Measurements from ENCODE around the gene HACE1.
"Not testable (repeated sequence)": the region's sequence is repeated elsewhere in the genome, so short reads cannot be mapped to it uniquely, and the experiment has no call there.

Gene HACE1

DNA sequence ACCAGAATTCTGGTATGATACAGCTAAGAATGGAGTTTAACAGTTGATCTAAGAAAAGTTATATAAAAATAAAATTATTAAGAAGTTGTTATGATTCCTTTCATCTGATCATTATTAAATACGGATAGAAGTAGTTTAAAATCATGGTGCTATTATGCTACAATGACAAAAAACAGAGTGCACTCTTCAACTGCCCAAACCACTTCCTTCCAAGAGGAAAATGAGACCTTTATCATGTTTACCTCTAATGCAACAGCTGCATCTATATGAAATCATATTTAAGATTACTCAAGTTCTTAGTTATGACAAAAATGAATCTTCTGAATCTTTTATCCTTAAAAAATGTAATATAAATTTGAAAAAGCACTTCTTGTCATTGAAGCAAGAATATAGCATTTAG lies 31.2 kb downstream of the HACE1 start:
- H3K27me3 ChIP-seq (ENCODE audit: insufficient read depth, poor library complexity, severe bottlenecking), result no peaks in the 10 kb centered on the region
- peaks cover 2% of the 10 kb centered on the region; the same call in 1 of the 2 replicates for H3K36me3 ChIP-seq (ENCODE audit: low read depth)
- H3K4me3 ChIP-seq (ENCODE audit: severe bottlenecking), result no peak overlapping the region
- TF ChIP-seq, protein P1, sequence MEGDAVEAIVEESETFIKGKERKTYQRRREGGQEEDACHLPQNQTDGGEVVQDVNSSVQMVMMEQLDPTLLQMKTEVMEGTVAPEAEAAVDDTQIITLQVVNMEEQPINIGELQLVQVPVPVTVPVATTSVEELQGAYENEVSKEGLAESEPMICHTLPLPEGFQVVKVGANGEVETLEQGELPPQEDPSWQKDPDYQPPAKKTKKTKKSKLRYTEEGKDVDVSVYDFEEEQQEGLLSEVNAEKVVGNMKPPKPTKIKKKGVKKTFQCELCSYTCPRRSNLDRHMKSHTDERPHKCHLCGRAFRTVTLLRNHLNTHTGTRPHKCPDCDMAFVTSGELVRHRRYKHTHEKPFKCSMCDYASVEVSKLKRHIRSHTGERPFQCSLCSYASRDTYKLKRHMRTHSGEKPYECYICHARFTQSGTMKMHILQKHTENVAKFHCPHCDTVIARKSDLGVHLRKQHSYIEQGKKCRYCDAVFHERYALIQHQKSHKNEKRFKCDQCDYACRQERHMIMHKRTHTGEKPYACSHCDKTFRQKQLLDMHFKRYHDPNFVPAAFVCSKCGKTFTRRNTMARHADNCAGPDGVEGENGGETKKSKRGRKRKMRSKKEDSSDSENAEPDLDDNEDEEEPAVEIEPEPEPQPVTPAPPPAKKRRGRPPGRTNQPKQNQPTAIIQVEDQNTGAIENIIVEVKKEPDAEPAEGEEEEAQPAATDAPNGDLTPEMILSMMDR (IDR thresholded peaks at IDR 0.05; ENCODE audit: poor library complexity, severe bottlenecking), result no peak
- H3K9me3 ChIP-seq (ENCODE audit: severe bottlenecking), result no peaks in the 10 kb centered on the region
- DNase-seq (ENCODE audit: low spot score) (no peak), ATAC-seq (ENCODE audit: low read depth) (no peak)
- H3K27ac ChIP-seq (ENCODE audit: poor library complexity, severe bottlenecking), result no peak overlapping the region
- no peaks in the 10 kb centered on the region for H3K4me1 ChIP-seq (ENCODE audit: insufficient read depth, poor library complexity, severe bottlenecking)

DNA sequence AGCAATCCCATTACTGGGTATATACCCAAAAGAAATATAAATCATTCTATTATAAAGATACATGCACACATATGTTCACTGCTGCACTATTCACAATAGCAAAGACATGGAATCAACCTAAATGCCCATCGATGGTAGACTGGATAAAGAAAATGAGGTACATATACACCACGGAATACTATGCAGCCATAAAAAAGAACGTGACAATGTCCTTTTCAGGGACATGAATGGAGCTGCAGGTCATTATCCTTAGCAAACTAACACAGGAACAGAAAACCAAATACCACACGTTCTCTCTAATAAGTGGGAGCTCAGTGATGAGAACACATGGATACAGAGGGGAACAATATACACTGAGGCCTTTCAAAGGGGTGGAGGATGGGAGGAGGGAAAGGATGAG lies 38.9 kb downstream of the HACE1 start:
- not testable (repeated sequence) for H3K36me3 ChIP-seq (ENCODE audit: low read depth); DNase-seq (ENCODE audit: low spot score); ATAC-seq (ENCODE audit: low read depth); H3K27ac ChIP-seq (ENCODE audit: poor library complexity, severe bottlenecking); H3K27me3 ChIP-seq (ENCODE audit: insufficient read depth, poor library complexity, severe bottlenecking); H3K9me3 ChIP-seq (ENCODE audit: severe bottlenecking); H3K4me3 ChIP-seq (ENCODE audit: severe bottlenecking); H3K4me1 ChIP-seq (ENCODE audit: insufficient read depth, poor library complexity, severe bottlenecking)

DNA sequence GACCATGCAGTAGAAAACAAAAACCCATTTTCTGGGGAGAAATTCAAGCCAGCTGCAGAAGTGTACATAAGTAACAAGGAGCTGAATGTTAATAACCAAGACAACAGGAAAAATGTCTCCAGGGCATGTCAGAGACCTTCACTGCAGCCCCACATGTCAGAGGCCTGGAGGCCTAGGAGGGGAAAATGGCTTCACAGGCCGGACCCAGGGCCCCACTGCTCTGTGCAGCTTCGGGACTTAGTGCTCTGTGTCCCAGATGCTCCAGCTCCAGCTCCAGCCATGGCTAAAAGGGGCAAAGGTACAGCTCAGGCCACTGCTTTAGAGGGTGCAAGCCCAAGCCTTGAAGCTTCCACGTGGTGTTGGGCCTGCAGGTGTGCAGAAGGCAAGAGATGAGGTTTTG lies 43.6 kb downstream of the HACE1 start:
- H3K4me3 ChIP-seq (ENCODE audit: severe bottlenecking), result no peak overlapping the region
- DNase-seq (ENCODE audit: low spot score), result no peak
- no peaks in the 10 kb centered on the region for H3K27me3 ChIP-seq (ENCODE audit: insufficient read depth, poor library complexity, severe bottlenecking)
- no peaks in the 10 kb centered on the region for H3K9me3 ChIP-seq (ENCODE audit: severe bottlenecking)
- 0 out of 2 replicates have a peak, but pooled peaks cover 4% of the 10 kb centered on the region for H3K36me3 ChIP-seq (ENCODE audit: low read depth)
- no peaks in the 10 kb centered on the region for H3K4me1 ChIP-seq (ENCODE audit: insufficient read depth, poor library complexity, severe bottlenecking)
- H3K27ac ChIP-seq (ENCODE audit: poor library complexity, severe bottlenecking), result no peak overlapping the region
- TF ChIP-seq, protein P1 (IDR thresholded peaks at IDR 0.05; ENCODE audit: poor library complexity, severe bottlenecking), result no peak
- ATAC-seq (ENCODE audit: low read depth), result no peak

DNA sequence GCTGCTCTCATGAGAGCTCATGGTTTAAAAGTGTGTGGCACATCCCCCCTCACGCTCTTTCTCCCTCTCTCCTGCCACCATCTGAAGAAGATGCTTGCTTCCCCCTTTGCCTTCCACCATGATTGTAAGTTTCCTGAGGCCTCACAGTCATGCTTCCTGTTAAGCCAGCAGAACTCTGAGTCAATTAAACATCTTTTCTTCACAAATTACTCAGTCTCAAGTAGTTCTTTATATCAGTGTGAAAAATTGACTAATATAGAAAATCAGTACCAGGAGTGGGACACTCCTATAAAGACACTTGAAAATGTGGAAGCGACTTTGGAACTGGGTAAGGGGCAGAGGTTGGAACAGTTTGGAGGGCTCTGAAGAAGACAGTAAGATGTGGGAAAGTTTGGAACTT lies 45.0 kb downstream of the HACE1 start:
- no peak overlapping the region for H3K27ac ChIP-seq (ENCODE audit: poor library complexity, severe bottlenecking)
- no peaks in the 10 kb centered on the region for H3K27me3 ChIP-seq (ENCODE audit: insufficient read depth, poor library complexity, severe bottlenecking)
- no peak for DNase-seq (ENCODE audit: low spot score)
- no peaks in the 10 kb centered on the region for H3K4me1 ChIP-seq (ENCODE audit: insufficient read depth, poor library complexity, severe bottlenecking)
- H3K9me3 ChIP-seq (ENCODE audit: severe bottlenecking), result no peaks in the 10 kb centered on the region
- ATAC-seq (ENCODE audit: low read depth), result no peak
- H3K36me3 ChIP-seq (ENCODE audit: low read depth), result peaks cover 4% of the 10 kb centered on the region; the same call in 1 of the 2 replicates
- no peak overlapping the region for H3K4me3 ChIP-seq (ENCODE audit: severe bottlenecking)
- TF ChIP-seq, protein P1 (IDR thresholded peaks at IDR 0.05; ENCODE audit: poor library complexity, severe bottlenecking), result no peak

DNA sequence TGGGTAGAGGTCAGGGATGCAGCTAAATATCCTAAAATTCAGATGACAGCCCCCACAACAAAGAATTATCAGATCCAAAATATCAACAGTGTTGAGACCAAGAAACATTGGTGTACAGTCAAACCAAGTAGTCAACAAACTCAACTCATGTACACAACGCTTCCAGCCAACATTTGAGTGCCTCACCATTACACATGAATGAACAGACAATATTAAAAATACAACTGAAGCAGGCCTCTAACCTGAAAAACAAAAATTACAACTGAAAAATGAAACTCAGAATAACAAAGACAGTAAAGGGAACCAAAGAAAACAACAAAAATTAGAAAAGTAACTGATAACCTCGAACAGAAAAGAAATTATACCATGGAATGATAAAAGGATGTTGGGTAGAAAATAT lies 46.2 kb downstream of the HACE1 start:
- ATAC-seq (ENCODE audit: low read depth), result no peak
- H3K9me3 ChIP-seq (ENCODE audit: severe bottlenecking), result no peaks in the 10 kb centered on the region
- H3K4me3 ChIP-seq (ENCODE audit: severe bottlenecking), result no peak overlapping the region
- H3K4me1 ChIP-seq (ENCODE audit: insufficient read depth, poor library complexity, severe bottlenecking), result no peaks in the 10 kb centered on the region
- H3K27ac ChIP-seq (ENCODE audit: poor library complexity, severe bottlenecking), result no peak overlapping the region
- DNase-seq (ENCODE audit: low spot score), result no peak
- H3K27me3 ChIP-seq (ENCODE audit: insufficient read depth, poor library complexity, severe bottlenecking), result no peaks in the 10 kb centered on the region
- peaks cover 4% of the 10 kb centered on the region; the same call in 1 of the 2 replicates for H3K36me3 ChIP-seq (ENCODE audit: low read depth)
- TF ChIP-seq, protein P1 (IDR thresholded peaks at IDR 0.05; ENCODE audit: poor library complexity, severe bottlenecking), result no peak

Measured in RWPE2 (cell line).